ENCODE data around the gene P3H1. TPM values are rescaled to one million over a fixed set of nuclear protein-coding genes. Genes with fewer than 3 reads are reported as not detected.

P3H1 gene
- total RNA-seq, 4 donors from 2014 or later: 19.4 to 151 (median 27.9) TPM

GRCh38 chr1:42777852-42778251 is 11.0 kb upstream of the P3H1 start:
- H3K9me3 ChIP-seq: no peaks in the 10 kb centered on the region
- no peaks in the 10 kb centered on the region for H3K4me1 ChIP-seq
- H3K36me3 ChIP-seq: peaks cover 0 to 71% (median 3%) of the 10 kb centered on the region in 3 donors
- no peaks in the 10 kb centered on the region for H3K27me3 ChIP-seq
- no peak overlapping the region for H3K27ac ChIP-seq
- H3K4me3 ChIP-seq: no peak overlapping the region
- TF ChIP-seq CTCF (IDR thresholded peaks at IDR 0.05) (peak in 5 of 6 experiments; percentile 37 to 54 (median 52)), POLR2A (IDR thresholded peaks at IDR 0.05) (no peak)
- DNase-seq: no peak

- H3K9me3 ChIP-seq: no peaks in the 10 kb centered on the region
- TF ChIP-seq POLR2A (IDR thresholded peaks at IDR 0.05) (no peak), CTCF (IDR thresholded peaks at IDR 0.05) (no peak)
- H3K36me3 ChIP-seq: peaks cover 0 to 66% (median 3%) of the 10 kb centered on the region in 3 donors
- H3K4me3 ChIP-seq: no peak overlapping the region
- DNase-seq: no peak
- no peaks in the 10 kb centered on the region for H3K27me3 ChIP-seq
- H3K27ac ChIP-seq: no peak overlapping the region
- no peaks in the 10 kb centered on the region for H3K4me1 ChIP-seq
These were observed 9.7 kb upstream of the P3H1 start for GRCh38 chr1:42776502-42776901.

- peaks cover 0 to 54% (median 0%) of the 10 kb centered on the region in 3 donors for H3K36me3 ChIP-seq
- TF ChIP-seq POLR2A (IDR thresholded peaks at IDR 0.05) (no peak), CTCF (IDR thresholded peaks at IDR 0.05) (no peak)
- H3K9me3 ChIP-seq: no peaks in the 10 kb centered on the region
- DNase-seq: no peak
- H3K4me1 ChIP-seq: no peaks in the 10 kb centered on the region
- no peaks in the 10 kb centered on the region for H3K27me3 ChIP-seq
- no peak overlapping the region for H3K4me3 ChIP-seq
- H3K27ac ChIP-seq: no peak overlapping the region
These were observed 8.2 kb upstream of the P3H1 start for GRCh38 chr1:42774928-42775526.

GRCh38 chr1:42773420-42773819 is 6.6 kb upstream of the P3H1 start:
- Histone ChIP-seq H3K4me1 (peaks cover 0 to 11% (median 0%) of the 10 kb centered on the region in 4 donors), H3K27me3 (no peaks in the 10 kb centered on the region), H3K27ac (no peak overlapping the region), H3K9me3 (no peaks in the 10 kb centered on the region), H3K4me3 (no peak overlapping the region), H3K36me3 (peaks cover 0 to 51% (median 0%) of the 10 kb centered on the region in 3 donors)
- TF ChIP-seq CTCF (IDR thresholded peaks at IDR 0.05): no peak
- TF ChIP-seq POLR2A (IDR thresholded peaks at IDR 0.05): no peak
- no peak for DNase-seq

GRCh38 chr1:42769811-42770210 is 3.0 kb upstream of the P3H1 start:
- TF ChIP-seq POLR2A (IDR thresholded peaks at IDR 0.05) (no peak), CTCF (IDR thresholded peaks at IDR 0.05) (no peak)
- DNase-seq: no peak
- H3K27me3 ChIP-seq: no peaks in the 10 kb centered on the region

More at GRCh38 chr1:42769811-42770210, 3.0 kb upstream of the P3H1 start:
- H3K9me3 ChIP-seq: no peaks in the 10 kb centered on the region
- H3K4me3 ChIP-seq: no peak overlapping the region
- peaks cover 0 to 15% (median 0%) of the 10 kb centered on the region in 3 donors for H3K36me3 ChIP-seq
- H3K27ac ChIP-seq: no peak overlapping the region
- peaks cover 0 to 32% (median 3%) of the 10 kb centered on the region in 4 donors for H3K4me1 ChIP-seq
